ENCODE results near the gene USP6.
A peak's percentile ranks its signal among the peaks of the same experiment; 100 is the strongest.
"Not testable (repeated sequence)": the region's sequence is repeated elsewhere in the genome, so short reads cannot be mapped to it uniquely, and the experiment has no call there.

The USP6 gene

DNA sequence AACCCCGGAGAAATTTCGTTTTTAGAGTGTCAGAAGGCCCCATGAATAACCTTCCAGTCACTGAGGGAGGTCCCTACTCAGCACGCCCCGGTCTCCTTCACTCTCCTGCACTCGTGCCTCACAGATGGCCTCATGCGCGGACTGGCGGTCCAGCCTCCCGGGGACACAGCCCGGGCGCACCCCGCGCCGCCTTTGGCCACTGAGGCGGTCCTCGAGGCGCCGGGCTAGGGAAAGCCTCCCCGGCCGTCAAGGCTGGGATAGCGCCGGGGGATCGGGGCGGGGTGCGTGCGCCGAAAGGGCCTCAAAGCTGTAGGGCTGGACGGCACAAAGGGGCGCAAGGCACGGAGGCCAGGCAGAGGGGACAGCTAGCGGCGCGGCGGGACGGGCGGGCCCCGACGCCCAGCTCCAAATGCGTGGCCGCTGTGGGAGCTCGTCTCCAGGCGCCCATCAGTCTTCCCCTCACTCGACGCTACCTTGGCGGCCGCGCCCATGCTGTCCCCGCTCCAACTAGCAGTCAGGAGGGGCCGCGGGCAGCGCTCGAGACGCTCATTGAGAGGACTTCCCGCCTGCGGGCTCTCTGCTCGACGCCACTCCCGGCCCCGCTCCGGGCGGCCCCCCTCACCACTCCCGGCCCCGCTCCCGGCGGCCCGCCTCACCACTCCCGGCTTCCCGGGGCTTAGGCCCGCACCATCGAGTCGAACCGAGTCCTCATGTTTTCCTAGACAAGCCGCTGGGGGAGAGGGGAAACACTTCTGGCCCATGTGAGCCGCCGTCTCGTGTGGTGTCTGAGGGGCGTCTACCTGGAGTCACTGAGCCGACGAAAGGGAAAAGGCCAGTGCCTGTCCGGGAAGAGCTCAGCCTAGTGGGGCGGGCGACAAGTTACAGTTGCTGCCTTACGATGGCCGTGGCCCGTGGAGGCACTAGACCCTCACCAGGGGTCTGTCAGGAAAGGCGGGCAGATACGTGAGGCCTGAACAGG, at the start of gene USP6:
USP6 (plus strand) TSS at position 360 of the 979 bp plus-strand sequence. CDS start 14,336 bp downstream, outside the sequence.
- DNase-seq: peak; percentile 19

DNA sequence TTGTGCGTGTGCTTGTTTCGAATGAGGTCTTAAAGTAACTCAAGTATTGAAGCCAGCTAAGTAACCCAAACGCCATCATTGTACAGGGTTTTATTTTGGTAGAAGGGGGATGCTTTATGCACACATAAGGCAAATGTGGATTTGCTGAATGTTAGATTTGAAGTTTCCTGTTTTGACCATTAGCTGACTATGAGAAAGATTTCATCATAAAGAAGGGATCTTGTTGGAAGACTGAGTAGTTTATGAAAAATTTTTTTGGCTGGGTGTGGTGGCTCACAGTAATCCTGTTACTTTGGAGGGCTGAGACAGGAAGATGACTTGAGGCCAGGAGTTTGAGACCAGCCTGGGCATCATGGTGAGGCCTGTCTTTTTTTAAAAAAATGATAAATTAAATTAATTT, 47.6 kb upstream of the USP6 start:
- DNase-seq: no peak

DNA sequence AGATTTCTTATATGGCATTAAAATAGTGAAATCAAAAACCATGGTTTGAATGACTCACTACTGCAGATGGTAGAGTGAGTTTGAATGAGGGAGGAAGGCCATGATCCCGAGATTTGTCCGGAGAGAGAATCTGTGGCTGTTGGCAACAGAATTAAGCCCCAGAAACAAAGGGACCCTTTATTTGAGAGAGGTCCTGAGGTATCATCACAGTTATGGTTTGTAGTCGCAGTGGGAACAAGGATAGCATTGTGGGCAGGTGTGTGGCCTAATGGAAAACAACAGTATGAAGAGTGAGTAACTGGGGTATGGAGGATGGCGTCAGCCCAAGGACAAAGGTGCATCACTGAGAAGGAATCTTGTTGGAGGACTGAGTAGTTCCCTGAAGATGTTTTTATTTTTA, 46.1 kb upstream of the USP6 start:
- no peak for DNase-seq

DNA sequence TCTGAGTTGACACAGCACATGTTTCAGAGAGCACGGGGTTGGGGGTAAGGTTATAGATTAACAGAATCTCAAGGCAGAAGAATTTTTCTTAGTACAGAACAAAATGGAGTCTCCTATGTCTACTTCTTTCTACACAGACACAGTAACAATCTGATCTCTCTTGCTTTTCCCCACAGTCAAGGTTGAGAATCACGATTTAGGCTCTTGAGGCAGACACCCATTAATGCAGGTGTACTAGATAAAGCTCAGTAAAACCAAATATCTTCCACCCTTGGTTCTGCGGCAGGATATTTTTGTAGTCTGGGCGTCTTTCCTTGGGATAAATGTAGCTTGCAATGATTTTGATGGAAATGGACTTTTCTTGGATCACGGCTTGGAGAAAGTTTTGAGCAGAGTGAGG, 40.4 kb upstream of the USP6 start:
- DNase-seq: not testable (repeated sequence)

DNA sequence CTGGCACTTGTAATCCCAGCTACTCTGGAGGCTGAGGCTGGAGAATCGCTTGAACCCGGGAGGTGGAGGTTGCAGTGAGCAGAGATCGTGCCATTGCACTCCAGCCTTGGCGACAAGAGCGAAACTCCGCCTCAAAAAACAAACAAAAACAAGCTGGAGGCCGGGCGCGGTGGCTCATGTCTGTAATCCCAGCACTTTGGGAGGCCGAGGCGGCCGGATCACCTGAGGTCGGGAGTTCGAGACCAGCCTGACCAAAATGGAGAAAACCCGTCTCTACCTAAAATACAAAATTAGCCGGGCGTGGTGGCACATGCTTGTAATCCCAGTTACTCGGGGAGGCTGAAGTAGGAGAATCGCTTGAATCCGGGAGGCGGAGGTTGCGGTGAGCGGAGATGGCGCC, 38.6 kb upstream of the USP6 start:
- not testable (repeated sequence) for DNase-seq

DNA sequence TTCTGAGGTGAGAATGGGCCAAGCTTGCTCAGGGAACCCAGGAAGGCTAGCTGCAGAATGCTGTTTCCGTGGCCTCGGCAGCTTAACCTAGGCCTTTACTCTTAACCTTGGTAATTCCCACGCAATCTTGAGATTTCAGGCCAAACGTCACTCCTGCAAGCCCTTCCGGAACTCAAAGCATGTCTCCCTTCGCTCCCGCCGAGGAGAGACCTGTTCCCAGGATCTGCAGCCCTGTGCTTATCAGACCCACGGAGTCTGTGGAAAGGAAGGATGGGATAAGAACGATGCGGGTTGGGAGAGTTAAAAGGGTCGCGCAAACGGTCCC, 38.1 kb upstream of the USP6 start:
- no peak for DNase-seq

DNA sequence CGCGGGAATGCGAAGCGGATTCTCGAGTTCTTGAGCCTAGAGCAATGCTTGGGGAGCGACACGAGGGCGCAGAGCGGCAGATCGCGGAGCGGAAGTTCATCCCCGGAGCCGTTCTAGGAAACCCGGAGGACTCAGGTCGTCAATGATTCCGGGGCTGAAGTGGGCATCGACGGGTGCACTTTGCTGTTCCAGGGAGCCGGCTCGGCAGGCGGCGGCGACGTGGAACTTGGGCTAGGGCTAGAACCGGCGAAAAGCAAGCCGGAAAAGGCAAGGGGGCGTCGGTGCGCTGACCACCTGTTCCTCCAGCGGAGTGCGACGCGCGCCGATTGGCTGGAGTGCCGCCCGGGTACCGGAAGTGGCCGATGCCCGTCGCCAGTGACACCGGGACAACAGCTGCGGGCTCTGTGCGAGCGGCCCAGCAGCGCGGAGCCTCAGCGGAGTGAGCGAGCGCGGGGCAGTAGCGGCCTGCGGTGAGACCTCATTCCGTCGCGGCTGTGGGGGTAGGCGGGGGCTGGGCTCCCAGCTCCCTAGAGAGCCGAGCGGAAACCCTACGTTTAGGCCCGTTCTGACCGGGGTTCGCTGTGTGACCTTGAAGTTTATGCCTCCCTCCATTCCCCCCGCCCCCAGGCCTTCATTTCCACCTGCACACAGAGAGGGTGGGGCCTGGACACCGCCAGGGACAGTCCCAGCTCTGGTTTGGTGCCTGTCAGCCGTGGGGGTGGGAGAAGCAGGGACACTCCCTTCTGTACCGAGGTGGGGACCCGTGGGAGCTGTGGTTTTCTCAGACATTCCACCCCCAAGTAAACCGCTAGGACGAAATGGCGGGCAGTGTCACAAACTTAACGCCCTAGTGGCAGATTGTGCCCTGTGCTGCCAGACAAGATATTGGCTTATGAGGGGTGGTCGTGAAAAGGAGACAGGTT, 37.5 kb upstream of the USP6 start, which contains the start of gene ZFP3:
ZFP3 (plus strand) TSS at position 362 of the 923 bp plus-strand sequence. CDS start 13,038 bp downstream, outside the sequence.
- peak; percentile 87 for DNase-seq

DNA sequence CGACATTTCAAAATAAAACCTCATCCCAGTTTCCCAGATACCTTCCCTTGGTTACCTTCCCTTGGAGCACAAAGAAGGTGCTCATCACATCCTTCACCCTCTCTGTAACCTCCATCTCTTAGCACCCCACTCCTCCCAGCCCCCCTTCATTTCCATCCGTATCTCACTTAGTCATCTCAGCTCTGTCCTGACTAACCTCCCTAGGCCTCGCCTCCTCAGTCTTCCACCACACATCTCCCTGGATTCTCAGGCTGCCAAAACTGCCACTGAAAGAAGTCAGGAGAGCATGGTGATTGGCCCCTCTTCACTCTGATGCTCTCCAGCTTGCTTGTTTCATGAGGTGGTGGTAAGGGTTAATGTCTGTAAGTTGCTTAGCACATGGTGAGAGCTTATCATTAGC, 35.2 kb upstream of the USP6 start:
- no peak for DNase-seq

DNA sequence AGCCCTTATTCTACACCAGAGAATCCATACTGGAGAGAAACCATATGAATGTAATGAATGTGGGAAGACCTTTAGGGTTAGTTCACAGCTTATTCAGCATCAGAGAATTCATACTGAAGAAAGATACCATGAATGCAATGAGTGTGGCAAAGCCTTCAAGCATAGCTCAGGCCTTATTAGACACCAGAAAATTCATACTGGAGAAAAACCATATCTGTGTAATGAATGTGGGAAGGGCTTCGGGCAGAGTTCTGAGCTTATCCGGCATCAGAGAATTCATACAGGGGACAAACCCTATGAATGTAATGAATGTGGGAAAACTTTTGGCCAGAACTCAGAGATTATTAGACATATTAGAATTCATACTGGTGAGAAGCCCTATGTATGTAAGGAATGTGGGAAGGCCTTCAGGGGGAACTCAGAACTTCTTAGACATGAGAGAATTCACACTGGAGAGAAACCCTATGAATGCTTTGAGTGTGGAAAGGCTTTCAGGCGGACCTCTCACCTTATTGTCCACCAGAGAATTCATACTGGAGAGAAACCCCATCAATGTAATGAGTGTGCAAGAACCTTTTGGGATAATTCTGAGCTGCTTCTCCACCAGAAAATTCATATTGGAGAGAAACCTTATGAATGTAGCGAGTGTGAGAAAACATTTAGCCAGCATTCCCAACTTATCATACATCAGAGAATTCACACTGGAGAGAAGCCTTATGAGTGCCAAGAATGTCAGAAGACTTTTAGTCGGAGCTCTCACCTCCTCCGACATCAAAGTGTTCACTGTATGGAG, 23.4 kb upstream of the USP6 start:
- no peak for DNase-seq

- no peak for DNase-seq
Measured at GRCh38 chr17:5096731-5097100, 19.1 kb upstream of the USP6 start.

- peak; percentile 49 for DNase-seq
Measured at GRCh38 chr17:5097101-5097834, 18.6 kb upstream of the USP6 start.

DNA sequence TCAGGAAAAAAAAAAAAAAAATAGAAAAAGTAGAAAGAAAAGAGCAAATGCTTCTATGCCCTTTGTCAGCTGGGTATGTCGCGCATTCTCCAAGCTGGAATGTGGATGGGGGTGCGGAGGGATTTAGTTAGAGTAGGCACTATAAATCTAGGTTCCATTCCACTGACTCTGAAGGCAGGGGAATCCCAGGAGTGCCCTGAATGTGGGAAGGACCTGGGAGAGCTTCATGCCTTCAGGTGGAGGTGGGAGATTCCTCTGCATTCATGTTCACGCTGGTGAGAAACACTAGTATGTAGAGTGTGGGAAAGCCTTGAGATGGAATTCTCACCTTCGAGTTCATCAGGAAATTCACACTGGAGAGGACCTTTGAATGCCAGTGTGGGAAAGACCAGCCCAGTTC, 16.6 kb upstream of the USP6 start:
- DNase-seq: no peak

- DNase-seq: no peak
Measured at GRCh38 chr17:5100832-5101231, 15.0 kb upstream of the USP6 start.

- DNase-seq: no peak
Measured at GRCh38 chr17:5110816-5111215, 5.0 kb upstream of the USP6 start.

DNA sequence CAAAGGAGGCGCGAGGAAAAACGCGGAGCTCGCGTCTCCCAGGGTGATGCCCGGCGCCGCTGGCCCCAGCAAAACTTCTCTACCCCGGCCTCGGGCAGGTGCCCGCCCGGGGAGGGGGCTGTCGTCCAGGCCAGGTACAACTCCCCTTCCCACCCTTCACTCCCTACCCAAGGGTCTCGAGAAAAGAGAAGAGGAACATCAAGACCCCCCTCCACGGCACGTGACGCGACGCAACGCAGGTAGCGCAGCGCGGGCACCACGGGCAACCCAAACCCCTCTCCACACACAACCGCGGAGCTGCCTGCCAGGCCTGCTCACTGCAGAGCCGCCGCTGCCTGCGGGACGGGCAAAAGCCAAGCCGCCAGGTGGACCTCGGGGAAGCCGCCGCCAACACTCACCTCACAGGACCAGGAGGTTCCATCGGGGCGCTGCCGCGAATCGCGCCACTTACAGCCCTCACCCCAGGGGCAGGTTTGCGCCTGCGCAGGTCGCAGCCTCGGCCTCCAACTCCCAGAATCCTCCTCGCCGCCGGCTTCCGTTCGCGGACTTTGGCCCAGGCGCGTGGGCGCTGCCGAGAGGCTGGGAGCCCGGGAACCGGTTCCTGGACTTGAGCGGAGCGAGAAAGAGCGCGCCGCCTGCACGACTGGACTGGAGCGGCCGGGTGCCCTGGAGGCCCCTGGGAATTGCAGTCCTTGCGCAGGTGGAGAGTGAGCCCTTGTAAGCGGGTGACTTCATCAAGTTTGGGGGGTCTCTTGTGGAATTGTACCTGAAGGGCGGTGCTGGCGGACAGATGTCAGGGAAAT, 4.2 kb upstream of the USP6 start, which contains the start of gene ZNF232:
ZNF232 (minus strand) TSS at position 477 of the 803 bp plus-strand sequence; CDS start at position 421, 56 bp downstream.
- peak; percentile 96 for DNase-seq

DNA sequence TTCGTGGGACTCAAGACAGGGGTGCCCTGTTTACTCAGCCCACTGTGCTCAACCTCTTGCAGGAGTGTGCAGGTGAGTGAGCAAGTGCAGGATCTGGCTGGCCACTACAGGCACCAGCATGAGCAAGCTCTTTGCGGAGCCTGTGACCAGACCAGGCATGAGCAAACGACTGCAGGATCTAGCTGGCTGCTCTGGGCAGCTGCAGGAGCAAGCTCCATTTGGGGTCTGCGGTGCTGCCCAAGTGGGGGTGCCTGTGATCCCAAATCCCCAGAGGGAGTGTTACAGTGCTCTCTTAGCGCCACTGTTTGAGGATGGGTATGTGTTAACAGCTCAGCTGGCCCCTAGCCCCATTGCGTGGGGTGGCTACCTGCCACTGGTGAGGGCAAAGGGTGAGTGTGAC, 2.4 kb downstream of the USP6 start:
- no peak for DNase-seq

DNA sequence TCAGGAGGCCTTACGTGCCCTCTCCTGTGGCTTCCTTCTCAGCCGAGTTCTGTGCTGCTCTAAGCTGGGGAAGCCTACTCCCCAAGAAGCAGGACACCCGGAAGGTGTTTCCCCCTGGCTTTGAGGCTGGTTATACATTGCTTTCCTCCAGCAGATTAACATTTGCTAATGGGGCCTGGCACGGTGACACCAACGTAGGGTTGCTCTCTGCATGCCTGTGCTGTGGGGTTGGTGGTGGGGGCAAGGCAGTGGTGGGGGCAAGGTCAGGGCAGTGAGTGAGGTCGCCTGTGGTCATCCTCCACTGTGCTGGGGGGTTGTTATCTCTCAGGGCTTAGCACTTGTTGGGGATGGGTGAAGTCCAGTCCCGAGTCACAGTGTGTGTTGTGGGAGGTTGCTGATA, 4.2 kb downstream of the USP6 start:
- no peak for DNase-seq

GRCh38 chr17:5120436-5121185, 4.8 kb downstream of the USP6 start:
- not testable (repeated sequence) for DNase-seq

DNA sequence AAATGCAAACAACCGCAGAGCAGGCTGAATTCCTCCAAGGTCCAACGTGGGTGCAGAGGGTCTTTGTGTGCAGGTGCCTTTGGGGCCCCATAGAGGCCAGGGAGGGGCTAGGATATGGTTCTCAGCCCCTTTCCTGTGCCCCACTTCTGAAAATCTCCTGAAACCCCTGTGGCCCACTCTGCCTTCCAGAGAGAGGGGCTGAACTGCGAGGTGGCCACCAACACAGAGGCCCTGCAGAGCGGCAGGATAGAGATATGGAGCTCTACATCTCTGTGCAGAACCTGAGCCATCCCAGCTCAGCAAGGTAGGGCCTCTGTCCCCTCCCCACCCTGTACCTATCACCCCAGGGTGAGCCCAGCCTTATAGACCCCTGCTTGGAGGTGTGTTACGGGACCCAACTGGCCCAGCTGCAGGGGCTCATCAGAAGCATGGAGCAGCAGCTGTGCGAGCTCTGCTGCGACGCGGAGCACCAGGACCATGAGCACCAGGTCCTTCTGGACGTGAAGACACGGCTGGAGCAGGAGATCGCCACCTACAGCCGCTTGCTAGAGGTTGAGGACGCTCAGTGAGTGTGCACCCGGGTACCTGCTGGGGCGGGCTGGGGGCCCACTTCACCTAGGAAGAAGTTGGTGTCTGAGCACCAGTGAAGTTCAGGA, 5.5 kb downstream of the USP6 start:
- DNase-seq: no peak

GRCh38 chr17:5122056-5122455, 6.2 kb downstream of the USP6 start:
- DNase-seq: not testable (repeated sequence)

Data from activated CD4-positive, alpha-beta T cell treated with anti-CD3 and anti-CD28 coated beads for 48 hours (primary cell).